Dedifferentiated amniotic fluid mesenchymal stem cell (primary cell): Measurements from ENCODE around the gene INTS2.
A peak's percentile ranks its signal among the peaks of the same experiment; 100 is the strongest.
"Not testable (repeated sequence)": the region's sequence is repeated elsewhere in the genome, so short reads cannot be mapped to it uniquely, and the experiment has no call there.

ENCODE experiments used
- DNase-seq: peaks from one replicate; pipeline ENCODE4 v3.0.0-alpha.2; 2016; ENCODE audit errors: extremely low spot score

The INTS2 gene

DNA sequence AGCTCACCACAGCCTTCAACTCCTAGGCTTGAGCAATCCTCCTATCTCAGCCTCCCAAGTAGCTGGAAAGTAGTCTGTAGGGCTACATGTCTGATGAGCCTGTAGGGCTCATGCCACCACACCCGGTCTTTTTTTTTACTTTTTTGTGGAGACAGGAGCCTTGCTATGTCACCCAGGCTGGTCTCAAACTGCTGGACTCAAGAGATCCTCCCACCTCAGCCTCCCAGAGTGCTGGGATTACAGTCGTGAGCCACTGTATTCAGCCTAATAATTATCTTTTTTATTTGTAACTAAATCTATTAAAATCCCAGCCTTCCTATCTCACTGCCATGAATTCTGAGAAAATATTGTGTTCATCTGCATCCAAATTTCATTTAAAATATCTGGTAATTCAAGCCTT, 79.5 kb downstream of the INTS2 start:
- DNase-seq: no peak

DNA sequence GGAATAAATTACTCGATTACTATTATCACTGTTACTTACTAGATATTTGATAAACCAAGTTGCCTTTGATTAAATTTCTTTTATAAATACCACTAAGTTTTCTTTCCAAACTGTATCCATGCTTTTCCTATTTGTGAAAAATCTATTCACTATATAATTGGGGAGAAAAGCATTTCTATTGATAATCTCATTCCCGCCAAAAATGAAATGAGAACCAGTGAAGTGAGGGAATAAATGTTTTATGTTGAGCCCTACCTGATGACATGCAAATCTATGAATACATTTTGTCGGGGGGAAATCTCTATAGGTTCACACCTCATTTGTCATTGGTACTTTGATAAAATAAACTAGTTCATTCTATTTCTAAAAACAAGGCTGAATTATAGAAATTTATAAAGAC, 80.1 kb downstream of the INTS2 start:
- no peak for DNase-seq

DNA sequence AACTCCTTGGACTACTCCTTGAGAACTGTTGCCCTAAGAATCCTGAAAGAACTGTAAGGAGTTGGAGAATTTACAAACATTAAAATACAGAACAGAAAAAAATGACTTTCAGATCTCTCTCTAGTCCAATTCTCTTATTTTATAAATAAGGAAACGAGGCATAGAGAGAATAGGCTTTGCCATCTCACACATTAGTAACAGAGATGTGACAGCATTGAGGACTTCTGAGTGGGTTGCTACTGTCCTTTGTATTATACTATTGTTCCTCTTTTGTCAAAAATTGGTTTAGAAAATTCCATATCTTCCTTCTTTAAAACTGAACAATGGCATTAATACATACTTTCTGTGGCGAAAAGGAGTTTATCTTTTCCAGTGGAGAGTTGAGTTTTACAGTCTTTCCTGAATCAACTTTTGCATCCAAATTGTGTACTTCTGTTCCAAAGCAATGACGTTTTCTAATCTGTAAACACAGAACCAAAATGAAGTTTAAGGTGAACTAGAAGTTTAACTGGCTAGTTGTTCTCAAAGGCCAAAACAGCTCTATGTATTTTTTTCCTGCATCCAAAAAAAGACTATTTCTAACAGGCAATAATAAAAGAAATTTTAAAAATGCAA, 80.9 kb downstream of the INTS2 start:
- DNase-seq: no peak

DNA sequence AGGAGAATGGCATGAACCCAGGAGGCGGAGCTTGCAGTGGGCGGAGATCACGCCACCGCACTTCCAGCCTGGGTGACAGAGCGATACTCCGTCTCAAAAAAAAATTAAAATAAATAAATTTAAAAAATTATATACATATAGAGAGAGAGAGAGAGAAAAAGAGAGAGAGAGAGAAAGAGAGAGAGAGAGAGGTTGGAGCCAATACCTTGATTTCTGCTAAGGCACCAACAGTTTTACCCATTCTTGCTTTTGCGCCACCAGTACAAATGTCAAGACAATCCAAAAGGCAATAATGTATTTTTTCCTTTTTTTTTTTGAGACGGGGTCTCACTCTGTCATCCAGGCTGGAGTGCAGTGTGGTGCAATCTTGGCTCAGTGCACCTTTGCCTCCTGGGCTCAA, 81.7 kb downstream of the INTS2 start:
- no peak for DNase-seq

DNA sequence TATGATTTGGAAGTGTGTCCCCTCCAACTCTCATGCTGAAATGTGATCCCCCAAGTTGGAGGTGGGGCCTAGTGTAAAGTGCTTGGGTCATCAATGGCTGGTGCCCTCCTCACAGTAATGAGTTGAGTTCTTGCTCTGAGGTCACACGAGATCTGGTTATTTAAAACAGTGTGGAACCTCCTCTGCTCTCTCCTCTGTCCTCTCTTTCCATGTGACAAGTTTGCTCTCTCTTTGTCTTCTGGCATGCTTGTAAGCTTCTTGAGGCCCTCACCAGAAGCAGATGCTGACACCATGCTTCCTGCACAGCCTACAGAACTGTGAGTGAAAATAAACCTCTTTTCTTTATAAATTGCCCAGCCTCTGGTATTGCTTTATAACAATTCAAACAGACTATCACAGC, 84.3 kb downstream of the INTS2 start:
- no peak for DNase-seq

DNA sequence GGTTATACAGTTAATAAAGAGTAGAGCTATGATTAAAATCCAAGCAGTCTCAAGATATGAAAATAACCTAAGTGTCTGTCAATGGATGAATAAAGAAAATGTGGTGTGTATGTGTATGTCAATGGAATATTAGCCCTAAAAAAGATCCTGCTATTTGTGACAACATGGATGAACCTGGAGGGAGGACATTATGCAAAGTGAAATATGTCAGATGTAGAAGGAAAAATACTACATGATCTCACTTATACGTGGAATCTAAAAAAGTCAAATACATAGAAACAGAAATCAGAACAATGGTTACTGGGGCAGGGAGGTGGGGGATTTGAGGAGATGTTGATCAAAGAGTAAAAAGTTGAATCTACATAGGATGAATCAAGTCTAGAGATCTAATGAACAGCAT, 84.9 kb downstream of the INTS2 start:
- DNase-seq: no peak

DNA sequence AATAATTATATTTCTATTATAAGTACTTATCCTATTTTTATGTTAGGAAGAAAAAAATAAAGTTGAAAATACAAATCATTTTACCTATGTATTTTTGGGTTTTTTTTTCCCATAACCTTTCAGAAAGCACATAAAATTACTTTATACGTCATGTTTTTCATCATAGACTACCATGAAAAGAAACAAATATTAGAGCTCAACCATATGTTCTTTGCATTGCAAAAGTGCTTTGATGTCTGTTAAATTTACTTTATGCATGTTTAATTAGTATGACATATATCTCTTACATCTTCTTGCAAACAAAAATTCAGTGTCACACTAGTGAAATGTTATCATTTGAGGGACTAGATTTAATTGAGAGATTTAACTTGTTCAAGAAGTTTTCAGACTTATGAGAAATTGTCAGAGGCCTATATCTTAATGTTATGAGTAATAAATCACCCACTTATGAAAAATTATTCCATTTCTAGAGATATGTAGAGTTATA, 88.4 kb downstream of the INTS2 start:
- DNase-seq: no peak

DNA sequence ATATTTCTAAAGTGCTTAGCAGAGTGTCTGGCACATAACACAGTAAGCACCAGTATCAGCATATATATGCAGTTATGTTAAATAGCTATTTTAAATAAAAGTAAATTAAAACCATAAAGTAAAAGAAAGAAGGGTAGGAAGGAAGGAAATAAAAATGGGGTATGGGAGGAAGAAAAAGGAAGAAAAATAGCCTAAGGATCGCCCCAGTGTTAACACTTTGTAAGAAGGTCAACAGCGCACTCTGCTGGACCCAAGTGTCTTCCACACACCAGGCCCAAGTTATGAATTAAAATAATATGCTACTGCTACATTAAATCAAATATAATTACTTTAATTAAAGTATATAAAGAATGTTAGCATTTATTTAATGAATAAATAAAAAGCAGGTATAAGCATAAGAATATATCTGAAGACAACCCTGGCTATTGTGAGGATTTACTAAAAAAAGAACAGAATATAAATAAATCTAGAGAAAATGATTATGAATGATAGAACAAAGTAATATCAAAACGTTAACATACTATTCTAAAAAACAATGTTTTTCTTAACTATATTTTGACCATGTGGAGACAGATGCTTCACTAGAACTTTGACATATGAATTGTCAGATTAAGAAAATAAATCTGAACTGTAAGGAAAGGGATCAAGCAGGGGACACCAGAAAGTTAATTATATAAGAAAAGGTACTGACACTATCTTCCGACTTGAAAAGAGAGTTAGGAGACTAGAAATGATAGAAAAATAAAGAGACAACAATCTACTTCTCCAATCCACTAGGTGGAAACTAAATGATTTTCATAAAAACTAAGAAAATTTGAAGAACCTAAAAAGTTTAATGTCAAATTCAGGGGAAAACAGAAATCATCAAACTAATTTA, 90.4 kb downstream of the INTS2 start:
- DNase-seq: peak; percentile 72

DNA sequence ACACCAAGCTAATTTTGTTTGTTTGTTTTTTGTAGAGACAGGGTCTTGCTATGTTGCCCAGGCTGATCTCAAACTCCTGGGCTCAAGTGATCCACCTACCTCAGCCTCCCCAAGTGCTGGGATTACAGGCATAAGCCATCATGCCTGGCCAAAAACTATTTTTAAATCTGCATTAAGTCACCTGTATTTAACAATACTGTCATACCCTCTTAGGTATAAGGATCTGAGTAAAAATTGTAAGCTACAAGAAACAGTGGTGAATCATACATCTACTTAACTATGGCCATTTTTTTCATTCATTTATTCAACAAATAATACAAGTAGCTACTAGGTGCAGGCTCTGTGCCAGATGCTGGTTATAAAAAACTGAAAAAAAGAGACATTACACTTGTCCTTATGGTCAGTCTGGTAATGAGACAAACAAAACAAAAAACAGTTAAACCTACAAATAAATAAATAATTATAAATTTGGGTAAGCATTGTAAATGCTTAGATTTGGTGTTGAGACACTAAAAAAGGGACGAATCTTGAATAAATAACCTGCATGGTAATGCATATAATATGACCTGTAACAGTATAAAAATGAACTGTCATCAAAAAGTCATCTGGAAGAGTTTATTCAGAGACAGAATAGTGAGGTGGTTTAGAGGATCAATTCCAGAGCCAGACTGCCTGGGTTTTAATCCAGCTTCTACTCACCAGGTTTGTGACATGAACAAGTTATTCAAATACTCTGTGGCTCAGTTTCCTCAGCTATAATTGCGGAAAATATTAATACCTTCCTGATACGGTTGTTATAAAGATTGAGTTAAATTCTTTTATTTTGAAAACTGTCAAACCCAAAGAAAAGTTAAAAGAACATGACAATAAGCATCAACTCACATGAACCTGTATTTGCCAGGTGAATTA, 91.3 kb downstream of the INTS2 start:
- no peak for DNase-seq

DNA sequence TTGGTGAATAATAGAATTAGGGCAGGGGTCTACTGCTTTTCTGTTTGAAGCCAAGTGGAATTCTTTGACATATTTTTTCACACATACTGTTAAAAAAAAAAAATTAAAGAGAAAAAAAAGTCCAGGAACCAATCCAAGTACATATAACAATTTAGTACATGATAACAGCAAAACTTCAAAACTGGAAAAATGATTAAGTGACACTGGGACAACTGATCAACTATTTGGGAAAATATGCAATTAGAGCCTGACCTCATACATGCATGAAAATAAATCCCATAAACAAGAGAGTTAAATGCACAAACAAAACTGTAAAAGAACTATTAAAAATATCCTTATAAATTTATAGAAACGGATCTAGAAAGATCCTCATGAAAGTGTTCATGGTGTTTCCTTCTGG, 92.2 kb downstream of the INTS2 start:
- DNase-seq: no peak

DNA sequence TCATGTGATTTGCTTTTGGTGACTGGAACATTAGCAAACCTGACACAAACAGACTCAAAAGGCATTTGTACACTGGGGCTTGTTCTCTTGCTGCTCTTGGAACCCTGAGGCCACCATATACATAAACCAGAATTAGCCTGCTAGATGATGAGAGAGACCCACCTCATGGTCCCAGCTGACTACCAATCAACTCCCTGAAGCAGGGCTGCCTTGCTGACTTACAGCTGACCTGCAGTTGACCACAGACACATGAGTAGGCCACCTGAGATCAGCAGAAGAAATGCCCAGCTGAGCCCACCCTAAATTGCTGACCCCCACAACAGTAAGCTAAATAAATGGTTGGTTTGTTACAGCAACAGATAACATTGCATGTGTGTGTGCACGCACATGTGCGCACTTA, 93.2 kb downstream of the INTS2 start:
- DNase-seq: no peak

DNA sequence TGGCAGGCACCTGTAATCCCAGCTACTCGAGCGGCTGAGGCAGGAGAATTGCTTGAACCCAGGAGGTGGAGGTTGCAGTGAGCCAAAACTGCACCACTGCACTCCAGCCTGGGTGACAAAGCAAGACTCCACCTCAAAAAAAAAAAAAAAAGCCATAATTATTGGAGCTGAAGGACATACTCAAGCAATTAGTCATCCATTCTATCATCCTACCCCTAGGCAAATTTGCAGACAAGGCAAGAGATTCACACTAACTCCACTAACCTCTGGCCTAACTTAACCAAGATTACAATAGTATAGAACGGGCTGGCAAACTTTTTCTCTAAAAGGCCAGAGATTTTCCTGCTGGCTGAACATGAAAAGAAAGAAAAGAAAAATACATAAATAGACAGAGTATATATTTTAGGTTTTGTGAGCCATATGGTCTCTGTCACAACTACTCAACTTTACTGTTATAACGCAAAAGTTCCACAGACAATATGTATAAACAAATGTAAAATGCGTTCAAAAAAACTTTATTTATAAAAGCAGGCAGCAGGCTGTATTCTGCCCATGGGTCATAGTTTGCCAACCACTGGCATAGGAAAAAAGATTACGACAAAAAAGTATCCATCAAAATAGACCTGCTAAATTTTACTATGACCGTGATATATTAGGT, 94.1 kb downstream of the INTS2 start:
- peak; percentile 42 for DNase-seq

DNA sequence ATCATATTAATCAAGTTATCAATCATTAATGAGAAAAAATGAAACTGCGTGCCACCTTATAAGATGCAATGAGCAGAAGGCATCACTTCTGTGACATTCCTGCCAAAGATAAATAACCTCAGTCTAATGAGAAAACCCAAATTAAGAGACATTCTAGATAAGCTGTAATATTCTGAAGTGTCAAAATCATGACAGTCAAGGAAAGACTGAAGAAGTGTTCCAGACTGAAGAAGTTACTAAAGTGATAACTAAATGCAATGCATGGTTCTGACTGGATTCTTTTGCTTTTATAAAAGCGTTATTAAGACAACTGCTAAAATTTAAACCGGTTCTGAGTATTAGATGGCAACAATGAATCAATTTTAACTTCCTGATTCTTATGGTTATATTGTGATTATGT, 95.3 kb downstream of the INTS2 start:
- no peak for DNase-seq

DNA sequence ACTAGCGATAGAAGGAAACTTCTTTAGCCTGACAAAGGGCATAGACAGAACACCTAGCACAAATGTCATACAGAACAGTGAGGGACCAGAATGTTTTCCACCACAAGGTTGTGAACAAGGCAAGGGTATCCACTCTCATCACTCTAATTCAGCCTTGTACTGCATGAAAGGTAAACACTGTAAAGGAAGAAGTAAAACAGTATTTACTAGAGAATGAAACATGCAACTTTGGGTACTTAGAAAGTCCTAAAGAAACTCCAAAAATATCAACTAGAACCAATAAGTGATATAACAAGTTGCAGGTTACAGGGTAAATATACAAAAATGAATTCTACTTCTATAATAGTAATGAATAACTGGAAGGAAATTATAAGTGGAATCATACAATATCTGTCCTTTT, 96.7 kb downstream of the INTS2 start:
- no peak for DNase-seq

DNA sequence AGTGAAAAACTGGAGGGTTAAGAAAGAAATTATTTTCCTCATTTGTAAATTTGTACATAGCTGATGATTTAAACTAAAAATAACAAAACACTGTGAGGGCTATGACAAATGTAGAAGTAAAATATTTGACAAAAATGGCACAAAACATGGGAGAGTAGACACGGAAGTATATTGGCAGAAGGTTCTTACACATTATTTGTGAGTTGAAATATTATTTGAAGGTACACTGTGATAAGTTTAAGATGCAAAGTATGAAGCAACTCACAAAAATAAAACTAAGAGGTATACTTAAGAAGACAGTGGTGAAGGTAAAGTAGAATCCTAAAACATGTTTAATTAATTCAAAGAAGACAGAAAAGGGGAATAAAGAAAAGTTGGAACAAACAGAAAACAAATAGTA, 99.1 kb downstream of the INTS2 start:
- no peak for DNase-seq

DNA sequence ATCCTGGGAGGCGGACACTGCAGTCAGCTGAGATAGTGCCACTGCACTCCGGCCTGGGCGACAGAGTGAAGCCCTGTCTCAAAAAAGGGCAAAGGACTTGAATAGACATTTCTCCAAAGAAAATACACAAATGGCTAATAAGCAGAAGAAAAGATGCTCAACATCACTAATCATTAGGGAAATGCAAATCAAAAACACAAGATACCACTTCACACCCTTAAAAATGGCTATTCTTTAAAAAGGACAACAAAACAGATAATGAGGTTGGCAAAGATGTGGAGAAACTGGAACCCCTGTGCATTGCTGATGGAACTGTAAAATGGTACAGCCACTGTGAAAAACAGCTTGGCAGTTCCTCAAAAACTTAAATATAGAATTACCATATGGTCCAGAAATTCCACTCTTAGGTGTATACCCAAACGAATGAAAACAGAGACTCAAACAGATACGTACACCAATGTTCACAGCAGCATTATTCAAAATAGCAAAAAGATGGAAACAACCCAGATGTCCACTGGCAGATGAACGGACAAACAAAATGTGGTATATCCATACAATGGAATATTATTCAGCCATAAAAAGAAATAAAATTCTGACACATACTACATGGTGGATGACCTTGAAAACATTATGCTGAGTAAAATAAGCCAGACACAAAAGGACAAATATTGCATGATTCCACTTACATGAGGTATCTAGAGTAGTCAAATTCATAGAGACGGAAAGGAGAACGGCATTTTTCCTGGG, 100.0 kb downstream of the INTS2 start:
- no peak for DNase-seq

DNA sequence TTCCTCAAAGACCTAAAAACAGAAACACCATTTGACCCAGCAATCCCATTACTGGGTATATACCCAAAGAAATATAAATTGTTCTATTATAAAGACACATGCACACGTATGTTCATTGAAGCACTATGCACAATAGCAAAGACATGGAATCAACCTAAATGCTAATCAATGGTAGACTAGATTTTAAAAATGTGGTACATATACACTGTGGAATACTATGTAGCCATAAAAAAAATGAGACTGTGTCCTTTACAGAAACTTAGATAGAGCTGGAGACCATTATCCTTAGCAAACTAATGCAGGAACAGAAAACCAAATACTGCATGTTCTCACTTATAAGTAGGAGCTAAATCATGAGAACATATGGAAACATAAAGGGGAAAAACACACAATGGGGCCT, 100.9 kb downstream of the INTS2 start:
- not testable (repeated sequence) for DNase-seq

DNA sequence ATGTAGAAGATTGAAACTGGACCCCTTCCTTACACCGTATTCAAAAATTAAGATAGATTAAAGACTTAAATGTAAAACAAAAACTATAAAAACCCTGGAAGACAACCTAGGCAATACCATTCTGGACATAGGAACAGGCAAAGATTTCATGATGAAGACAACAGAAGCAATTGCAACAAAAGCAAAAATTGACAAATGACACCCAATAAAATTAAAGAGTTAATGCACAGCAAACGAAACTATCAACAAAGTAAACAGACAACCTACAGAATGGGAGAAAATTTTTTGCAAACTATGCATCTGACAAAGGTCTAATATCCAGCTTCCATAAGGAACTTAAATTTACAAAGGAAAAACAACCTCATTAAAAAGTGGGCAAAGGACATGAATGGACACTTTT, 101.6 kb downstream of the INTS2 start:
- DNase-seq: not testable (repeated sequence)

DNA sequence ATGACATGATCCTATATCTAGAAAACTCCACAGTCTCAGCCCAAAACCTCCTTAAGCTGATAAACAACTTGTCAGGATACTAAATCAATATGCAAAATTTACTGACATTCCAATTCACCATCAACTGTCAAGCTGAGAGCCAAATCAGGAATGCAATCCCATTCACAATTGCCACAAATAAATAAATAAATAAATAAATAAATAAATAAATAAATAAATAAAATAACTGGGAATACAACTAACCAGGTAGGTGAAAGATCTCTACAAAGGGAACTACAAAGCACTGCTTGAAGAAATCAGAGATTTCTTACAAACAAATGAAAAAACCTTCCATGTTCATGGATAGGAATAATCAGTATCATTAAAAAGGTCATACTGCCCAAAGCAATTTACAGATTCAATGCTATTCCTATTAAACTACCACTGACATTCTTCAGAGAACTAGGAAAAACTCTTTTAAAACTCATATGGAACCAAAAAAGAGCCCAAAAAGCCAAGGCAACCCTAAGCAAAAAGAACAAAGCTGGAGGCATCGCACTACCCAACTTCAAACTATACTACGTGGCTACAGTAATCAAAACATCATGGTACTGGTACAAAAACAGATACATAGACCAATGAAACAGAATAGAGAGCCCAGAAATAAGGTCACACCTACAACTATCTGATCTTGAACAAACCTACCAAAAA, 102.2 kb downstream of the INTS2 start:
- no peak for DNase-seq
